Measurements from ENCODE around the gene POLR2F. TPM values are rescaled to one million over a fixed set of nuclear protein-coding genes. Genes with fewer than 3 reads are reported as not detected.
"Not testable (repeated sequence)": the region's sequence is repeated elsewhere in the genome, so short reads cannot be mapped to it uniquely, and the experiment has no call there.

POLR2F gene
- total RNA-seq, 1 donor from 2014 or later, result 26.9 TPM

DNA sequence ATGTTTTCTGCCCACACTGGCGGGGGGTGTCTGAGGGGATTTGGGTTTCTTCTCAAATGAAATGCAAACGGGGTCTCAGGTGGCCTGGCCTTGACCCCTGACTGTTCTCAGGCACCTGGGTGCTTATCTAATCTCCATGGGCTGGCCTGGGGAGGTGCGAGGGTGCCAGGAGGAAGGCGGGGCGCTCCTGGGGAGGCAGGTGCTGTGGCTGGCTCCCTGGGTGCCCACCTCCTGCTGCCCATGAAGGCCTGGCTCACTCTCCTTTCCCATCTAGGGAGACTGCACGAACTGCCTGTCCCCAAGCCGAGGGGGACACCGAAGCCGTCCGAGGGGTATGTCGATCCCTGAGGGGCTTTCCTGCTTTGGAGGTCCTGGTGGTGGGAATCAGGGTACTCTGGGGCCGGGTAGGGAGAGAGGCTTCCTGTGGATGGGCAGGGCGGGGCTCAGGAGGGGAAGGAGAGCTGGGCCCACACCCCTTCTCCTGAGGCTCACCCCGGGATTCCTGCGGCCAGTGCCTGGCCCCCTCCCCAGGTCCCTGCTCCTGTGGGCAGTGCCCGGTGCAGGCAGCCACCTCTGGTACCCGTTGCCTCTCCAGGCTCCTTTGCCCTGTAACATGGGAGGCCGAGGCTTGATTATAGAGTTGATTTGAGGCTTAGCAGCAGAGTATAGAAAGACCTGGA, 29.0 kb upstream of the POLR2F start:
- DNase-seq (ENCODE audit: low spot score in 2 of 2) (no peak), FAIRE-seq (no peak)

GRCh38 chr22:37925330-37925729, 28.2 kb upstream of the POLR2F start:
- no peak for FAIRE-seq
- no peak for DNase-seq (ENCODE audit: low spot score in 2 of 2)

DNA sequence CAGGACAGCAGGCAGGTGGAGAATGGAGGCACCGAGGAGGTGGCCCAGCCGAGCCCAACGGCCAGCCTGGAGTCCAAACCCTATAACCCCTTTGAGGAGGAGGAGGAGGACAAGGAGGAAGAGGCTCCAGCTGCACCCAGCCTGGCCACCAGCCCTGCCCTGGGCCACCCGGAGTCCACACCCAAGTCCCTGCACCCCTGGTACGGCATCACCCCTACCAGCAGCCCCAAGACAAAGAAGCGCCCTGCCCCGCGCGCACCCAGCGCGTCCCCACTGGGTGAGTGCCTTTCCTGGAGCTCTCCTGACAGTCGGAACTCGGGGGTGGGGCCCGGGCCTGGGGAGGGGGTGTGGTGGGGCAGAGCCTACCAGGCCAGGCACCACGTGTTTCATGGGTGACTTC, 27.7 kb upstream of the POLR2F start:
- no peak for FAIRE-seq
- no peak for DNase-seq (ENCODE audit: low spot score in 2 of 2)

DNA sequence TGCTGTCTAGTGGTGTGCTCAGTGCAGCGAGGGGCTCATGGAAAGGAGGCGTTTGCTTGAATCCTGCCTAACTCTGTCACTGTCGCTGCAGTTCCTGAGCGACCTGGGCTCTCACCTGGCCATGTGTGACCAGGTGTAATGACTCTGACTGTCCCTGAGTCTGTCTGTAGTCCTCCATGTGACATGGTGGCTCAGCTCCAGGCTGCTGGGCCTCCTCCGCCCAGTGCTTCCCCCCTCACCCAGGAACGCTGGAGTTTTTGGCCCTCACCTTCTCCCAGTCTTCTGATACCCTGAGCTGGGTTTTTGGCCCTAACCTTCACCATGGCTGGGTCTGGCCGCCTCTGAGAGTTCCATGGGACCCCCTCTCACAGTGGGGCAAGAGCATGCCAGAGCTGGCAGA, 27.1 kb upstream of the POLR2F start:
- no peak for DNase-seq (ENCODE audit: low spot score in 2 of 2)
- FAIRE-seq, result no peak

DNA sequence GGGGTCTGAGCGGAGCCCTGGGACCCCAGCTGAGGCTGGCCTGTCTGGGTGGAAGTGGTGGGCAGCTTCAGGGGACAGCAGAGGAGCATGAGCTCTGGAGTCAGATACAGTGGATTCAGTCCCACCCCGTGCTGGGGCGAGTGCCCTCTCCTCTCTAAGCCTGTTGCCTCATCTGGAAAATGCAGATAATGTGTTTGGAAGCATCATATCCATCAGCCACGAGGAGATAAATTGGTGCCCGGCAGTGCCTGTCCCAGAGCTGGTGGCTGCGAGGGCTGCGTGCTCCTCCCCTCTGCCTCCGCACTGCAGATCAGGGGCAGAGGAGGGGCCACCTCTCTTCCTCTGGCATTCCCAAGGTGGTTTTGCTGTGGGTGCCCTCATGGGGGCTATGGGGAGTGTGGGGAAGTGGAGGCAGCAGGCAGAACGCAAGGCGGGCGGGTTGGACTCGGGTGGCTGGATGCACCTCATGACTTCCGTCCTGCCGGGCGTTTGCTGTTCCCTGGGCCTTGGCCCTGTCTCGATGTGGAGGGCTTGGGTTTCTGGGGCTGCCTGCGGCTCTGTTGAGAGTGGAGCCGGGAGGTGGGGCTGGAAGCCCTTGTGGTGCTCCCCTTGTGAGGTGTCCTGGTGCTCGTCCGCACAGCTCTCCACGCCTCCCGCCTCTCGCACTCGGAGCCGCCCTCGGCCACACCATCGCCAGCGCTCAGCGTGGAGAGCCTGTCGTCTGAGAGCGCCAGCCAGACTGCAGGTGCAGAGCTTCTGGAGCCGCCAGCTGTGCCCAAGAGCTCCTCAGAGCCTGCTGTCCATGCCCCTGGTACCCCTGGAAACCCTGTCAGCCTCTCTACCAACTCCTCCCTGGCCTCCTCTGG, 26.5 kb upstream of the POLR2F start:
- FAIRE-seq, result no peak
- DNase-seq (ENCODE audit: low spot score in 2 of 2), result no peak

- DNase-seq (ENCODE audit: low spot score in 2 of 2) (no peak), FAIRE-seq (no peak)
Observed at GRCh38 chr22:37927637-37927936, 25.9 kb upstream of the POLR2F start.

DNA sequence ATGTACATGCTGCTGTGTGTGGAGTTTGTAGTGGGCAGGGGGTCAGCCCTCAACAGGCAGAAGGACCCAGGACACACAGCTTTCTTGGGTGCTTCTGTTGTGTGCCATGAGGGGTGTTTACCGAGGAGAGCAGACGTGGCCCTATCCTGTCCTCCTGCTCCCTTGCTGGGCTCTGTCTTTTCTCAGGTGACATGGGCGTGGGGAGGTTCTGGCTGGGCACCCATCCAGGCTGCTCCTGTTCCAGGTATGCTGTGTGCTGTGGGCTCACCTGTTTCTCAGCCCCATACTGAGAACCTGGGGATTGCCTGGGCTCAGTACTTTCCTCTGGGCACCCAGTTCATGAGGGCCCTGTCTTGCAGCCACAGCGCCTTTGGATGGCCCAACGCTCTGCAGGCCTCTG, 24.1 kb upstream of the POLR2F start:
- no peak for FAIRE-seq
- DNase-seq (ENCODE audit: low spot score in 2 of 2), result no peak

DNA sequence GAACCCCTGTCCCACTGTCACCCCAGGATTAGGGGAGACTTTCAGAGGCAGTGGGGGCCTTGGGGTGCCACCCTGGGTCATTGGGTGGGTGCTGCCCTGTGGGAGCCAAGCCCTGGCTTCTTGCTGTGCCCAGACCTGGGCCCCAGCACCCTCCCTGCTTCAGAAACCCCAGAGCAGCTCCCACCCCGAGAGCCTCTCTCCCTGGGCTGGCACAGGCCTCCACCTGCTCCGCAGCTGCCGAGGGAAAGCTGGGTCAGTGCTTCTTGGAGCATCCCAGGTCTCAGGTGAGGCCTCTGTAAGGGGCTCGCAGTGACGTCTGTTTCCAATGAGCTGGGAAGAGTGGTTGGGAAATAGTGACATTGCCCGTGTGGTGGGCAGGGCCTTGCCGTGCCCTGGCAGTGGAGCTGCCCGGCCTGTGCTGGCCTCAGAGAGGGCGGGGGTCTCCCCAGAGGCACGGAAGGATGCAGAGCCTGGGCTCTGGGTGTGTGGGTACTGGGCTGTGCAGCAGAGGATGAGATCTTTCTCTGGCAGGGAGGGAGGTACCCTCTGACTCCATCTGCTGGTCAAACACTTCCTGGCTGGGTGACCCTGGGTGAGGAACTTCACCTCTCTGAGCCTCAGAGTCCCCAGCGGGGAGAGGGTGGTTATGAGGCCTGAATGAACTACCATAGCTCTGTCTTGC, 23.1 kb upstream of the POLR2F start:
- FAIRE-seq, result no peak
- peak; percentile 67 to 70 for DNase-seq (ENCODE audit: low spot score in 2 of 2)

GRCh38 chr22:37930952-37931440, 22.5 kb upstream of the POLR2F start:
- FAIRE-seq, result no peak
- no peak for DNase-seq (ENCODE audit: low spot score in 2 of 2)

GRCh38 chr22:37931893-37932389, 21.6 kb upstream of the POLR2F start:
- FAIRE-seq, result no peak
- DNase-seq (ENCODE audit: low spot score in 2 of 2), result no peak

DNA sequence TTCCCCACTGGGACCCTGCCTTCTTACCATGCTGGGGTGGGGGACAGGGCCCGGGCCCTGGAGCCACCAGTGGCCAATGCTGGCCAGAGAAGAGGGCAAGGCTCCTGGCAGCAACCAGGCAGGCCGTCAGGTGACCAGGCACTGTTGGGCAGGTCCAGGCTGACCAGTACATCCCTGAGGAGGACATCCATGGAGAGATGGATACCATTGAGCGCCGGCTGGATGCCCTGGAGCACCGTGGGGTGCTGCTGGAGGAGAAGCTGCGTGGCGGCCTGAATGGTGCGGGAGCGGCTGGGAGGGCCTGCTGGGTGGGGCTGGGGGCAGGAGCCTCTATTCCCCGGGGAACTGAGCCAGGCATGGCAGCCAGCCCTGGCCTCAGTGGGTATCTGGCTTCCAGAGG, 21.1 kb upstream of the POLR2F start:
- no peak for FAIRE-seq
- no peak for DNase-seq (ENCODE audit: low spot score in 2 of 2)

GRCh38 chr22:37932821-37933578, 20.5 kb upstream of the POLR2F start:
- FAIRE-seq (no peak), DNase-seq (ENCODE audit: low spot score in 2 of 2) (no peak)

DNA sequence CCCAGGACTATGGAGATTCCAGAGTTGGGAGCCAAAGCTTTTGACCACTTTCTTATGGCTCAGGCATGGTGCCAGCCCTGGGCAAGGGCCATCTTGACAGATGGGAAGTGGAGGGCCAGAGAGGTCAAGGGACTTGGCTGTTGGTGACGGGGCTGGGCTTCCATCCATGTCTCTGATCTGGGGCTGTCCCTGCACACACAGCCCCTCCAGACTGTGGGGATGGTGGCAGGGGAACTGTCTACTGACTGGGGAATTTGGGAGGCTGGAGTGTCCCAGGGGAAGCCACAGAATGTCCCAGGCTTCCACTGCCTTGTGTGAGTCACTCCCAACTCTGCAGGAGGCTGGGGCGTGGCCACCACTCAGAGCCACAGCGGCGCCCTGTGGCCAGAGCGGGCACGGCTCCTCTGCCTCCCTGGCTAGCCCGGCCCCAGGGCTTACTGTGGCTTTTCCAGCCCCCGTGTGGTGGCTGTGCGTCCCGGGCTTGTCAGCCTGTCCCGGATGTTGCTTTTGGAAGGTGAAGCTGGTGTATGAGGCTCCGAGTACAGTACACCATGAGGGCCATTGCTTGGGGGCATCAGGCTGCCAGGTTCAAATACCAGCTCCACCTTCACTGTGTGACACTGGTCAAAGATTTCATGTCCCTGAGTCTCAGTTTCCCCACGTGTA, 19.7 kb upstream of the POLR2F start:
- FAIRE-seq, result no peak
- DNase-seq (ENCODE audit: low spot score in 2 of 2), result peak; percentile 75 to 95

- FAIRE-seq, result no peak
Observed at GRCh38 chr22:37940698-37941376, 12.7 kb upstream of the POLR2F start.

GRCh38 chr22:37942133-37942532, 11.4 kb upstream of the POLR2F start:
- DNase-seq (ENCODE audit: low spot score in 2 of 2) (no peak), FAIRE-seq (no peak)

More at GRCh38 chr22:37940698-37941376, 12.7 kb upstream of the POLR2F start:
- no peak for DNase-seq (ENCODE audit: low spot score in 2 of 2)

- no peak for DNase-seq (ENCODE audit: low spot score in 2 of 2)
- no peak for FAIRE-seq
Observed at GRCh38 chr22:37943136-37943824, 10.2 kb upstream of the POLR2F start.

DNA sequence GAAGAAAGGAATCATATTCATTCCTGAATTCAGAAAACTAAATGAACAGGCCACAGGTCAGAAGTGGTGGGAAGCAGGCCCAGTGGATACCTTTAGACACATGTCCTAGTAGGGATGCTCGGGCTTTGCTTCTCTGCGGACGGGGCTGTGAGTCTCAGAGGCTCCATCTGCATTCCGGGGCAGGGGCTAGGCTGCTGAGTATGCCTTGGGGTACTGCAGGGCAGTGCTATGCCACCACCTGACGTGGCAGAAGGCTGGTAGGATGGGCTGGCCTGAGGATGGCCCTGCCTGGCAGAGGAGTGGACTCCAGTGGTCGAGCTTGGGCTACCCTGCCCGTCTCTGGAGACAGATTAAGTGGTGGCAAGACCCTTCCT, 9.7 kb upstream of the POLR2F start:
- FAIRE-seq, result no peak
- no peak for DNase-seq (ENCODE audit: low spot score in 2 of 2)

GRCh38 chr22:37944423-37944822, 9.1 kb upstream of the POLR2F start:
- FAIRE-seq, result not testable (repeated sequence)

More at GRCh38 chr22:37944423-37944822, 9.1 kb upstream of the POLR2F start:
- not testable (repeated sequence) for DNase-seq (ENCODE audit: low spot score in 2 of 2)

All from frontal cortex (tissue), 4 donors.